GM12801 (cell line): ENCODE results near the gene TP53TG5.

Experiments
- CTCF ChIP-seq: IDR thresholded peaks from one replicate; pipeline ENCODE4 v1.5.1; 2011; ENCODE audit warnings: control low read depth; ENCODE audit not compliant: insufficient read length; ENCODE audit errors: extremely low read depth

TP53TG5 gene

GRCh38 chr20:45391559-45391958 lies 13.4 kb upstream of the TP53TG5 start:
- TF ChIP-seq CTCF: no peak

- TF ChIP-seq CTCF: no peak
Measured at GRCh38 chr20:45390931-45391330, 12.8 kb upstream of the TP53TG5 start.

GRCh38 chr20:45387274-45387673 lies 9.1 kb upstream of the TP53TG5 start:
- no peak for TF ChIP-seq CTCF

- no peak for TF ChIP-seq CTCF
Measured at GRCh38 chr20:45377269-45377668, 856 bp downstream of the TP53TG5 start.

- TF ChIP-seq CTCF: no peak
Measured at GRCh38 chr20:45374966-45375365, 3.2 kb downstream of the TP53TG5 start.

- no peak for TF ChIP-seq CTCF
Measured at GRCh38 chr20:45374101-45374467, 4.0 kb downstream of the TP53TG5 start.

- peak; percentile 44 for TF ChIP-seq CTCF
Measured at GRCh38 chr20:45373353-45374100, 4.6 kb downstream of the TP53TG5 start.
